K562 (cell line): ENCODE data around the gene GRHPR. TPM values are rescaled to one million over a fixed set of nuclear protein-coding genes. Genes with fewer than 3 reads are reported as not detected.

Experiments used
- ATF1 ChIP-seq, 2 experiments: fragments of 450-650 bp in 1 of 2; IDR thresholded peaks; 2 replicates each; pipeline ENCODE4 v1.6.1; 2016; ENCODE audit warnings: missing compliant biosample characterization in 1 of 2, missing genetic modification characterization in 1 of 2
- ATF7 ChIP-seq: fragments of 450-650 bp; IDR thresholded peaks from 2 replicates; pipeline ENCODE4 v1.7.1; 2014; ENCODE audit warnings: mild to moderate bottlenecking, moderate library complexity
- CEBPG ChIP-seq, 3 experiments: fragments of 200-800 bp in 1 of 3; sonication (Bioruptor generic) in 1 of 3; sonication (generic) in 1 of 3; formaldehyde crosslinking in 1 of 3; IDR thresholded peaks in 2 of 3; conservative IDR thresholded peaks in 1 of 3; 2 replicates each; pipeline versions ENCODE4 v1.6.1 to v1.8.0; 2016 to 2022; ENCODE audit warnings: missing compliant biosample characterization in 2 of 3, missing genetic modification characterization in 2 of 3, mild to moderate bottlenecking in 1 of 3, missing genetic modification reagents in 1 of 3
- CHD4 ChIP-seq: fragments of 200-600 bp; sonication (generic); IDR thresholded peaks from 3 replicates; pipeline ENCODE4 v1.6.1; 2012; ENCODE audit warnings: low read depth, mild to moderate bottlenecking, mixed read lengths, low read length, inconsistent platforms; ENCODE audit not compliant: insufficient read depth, insufficient replicate concordance, poor library complexity, severe bottlenecking
- HDAC1 ChIP-seq, 2 experiments: fragments of 450-650 bp; IDR thresholded peaks; 2 replicates each; pipeline ENCODE4 v1.6.1; 2016 to 2017; ENCODE audit warnings: inconsistent platforms in 1 of 2, mild to moderate bottlenecking in 1 of 2, moderate library complexity in 1 of 2
- PHF20 ChIP-seq: fragments of 450-650 bp; IDR thresholded peaks from 2 replicates; pipeline ENCODE4 v1.6.1; 2018; ENCODE audit not compliant: partially characterized antibody
- RAD21 ChIP-seq, 2 experiments: fragments of 250-450 bp in 1 of 2; fragments of 450-650 bp in 1 of 2; sonication (Bioruptor Pico) in 1 of 2; formaldehyde crosslinking in 1 of 2; IDR thresholded peaks in 1 of 2; conservative IDR thresholded peaks in 1 of 2; 2 replicates each; pipeline versions ENCODE4 v1.4.0 to v1.8.0; 2020 to 2022; ENCODE audit warnings: mild to moderate bottlenecking in 2 of 2, moderate library complexity in 1 of 2
- RBFOX2 ChIP-seq: fragments of 200-400 bp; formaldehyde crosslinking; IDR thresholded peaks from 2 replicates; pipeline ENCODE4 v1.6.1; 2017; ENCODE audit warnings: low read depth, mild to moderate bottlenecking, low read length, moderate library complexity
- ZFP36 ChIP-seq: fragments of 150-350 bp; IDR thresholded peaks from 2 replicates; pipeline ENCODE4 v1.6.1; 2018; ENCODE audit warnings: low read length, low read depth; ENCODE audit not compliant: partially characterized antibody
- ZNF57 ChIP-seq: fragments of 450-650 bp; formaldehyde crosslinking; IDR thresholded peaks from 2 replicates; pipeline ENCODE4 v1.4.0; 2020; ENCODE audit warnings: mild to moderate bottlenecking, moderate library complexity
- polyA plus RNA-seq, 8 experiments: library from polyadenylated mRNA; depleted of rRNA in 4 of 8; stranded (reverse) in 5 of 8; unstranded in 3 of 8; fragments of >200 nt; fragmentation: Nextera tagmentation in 2 of 8; fragmentation: Illumina TruSeq in 1 of 8; extraction: Ambion mirVana in 2 of 8; extraction: Trizol in 1 of 8; gene quantifications; 2 replicates each; pipeline versions ENCODE4 v1.2.1 to v1.2.3, GENCODE V29; 2011 to 2014; ENCODE audit warnings: inconsistent platforms in 1 of 8, missing spikeins in 1 of 8
- total RNA-seq, 7 experiments: library from RNA; depleted of rRNA in 6 of 7; stranded (reverse); fragments of >200 nt in 6 of 7; fragmentation: Illumina TruSeq in 2 of 7; extraction: Trizol in 2 of 7; gene quantifications; 2 replicates each; pipeline versions ENCODE4 v1.2.1 to v1.2.3, GENCODE V29; 2011 to 2021; ENCODE audit warnings: low replicate concordance in 1 of 7
- TF ChIP-seq, protein P1 (sequence below), 2 experiments: fragments of 450-650 bp; IDR thresholded peaks; 2 replicates each; pipeline ENCODE4 v1.6.1; 2018; ENCODE audit warnings: mild to moderate bottlenecking in 2 of 2, low read depth in 1 of 2; ENCODE audit not compliant: partially characterized antibody in 2 of 2
- TF ChIP-seq, protein P2 (sequence below): sonication (generic); formaldehyde crosslinking; IDR thresholded peaks from 2 replicates; pipeline ENCODE4 v1.8.0; 2022; ENCODE audit warnings: mild to moderate bottlenecking, missing genetic modification reagents, borderline replicate concordance
- TF ChIP-seq, protein P3 (sequence below): fragments of 450-650 bp; formaldehyde crosslinking; IDR thresholded peaks from 2 replicates; pipeline ENCODE4 v1.4.0; 2020; ENCODE audit warnings: mild to moderate bottlenecking, moderate library complexity
- TF ChIP-seq, protein P4 (sequence below): fragments of 450-650 bp; formaldehyde crosslinking; IDR thresholded peaks from 2 replicates; pipeline ENCODE4 v1.4.0; 2020; ENCODE audit warnings: mild to moderate bottlenecking, moderate library complexity

Gene GRHPR
- total and polyA plus RNA-seq, 9 of the 15 experiments (the other 6 are each of a cell fraction or from before 2014, with no cell fraction given): 38.9 to 144 (median 120) TPM

DNA sequence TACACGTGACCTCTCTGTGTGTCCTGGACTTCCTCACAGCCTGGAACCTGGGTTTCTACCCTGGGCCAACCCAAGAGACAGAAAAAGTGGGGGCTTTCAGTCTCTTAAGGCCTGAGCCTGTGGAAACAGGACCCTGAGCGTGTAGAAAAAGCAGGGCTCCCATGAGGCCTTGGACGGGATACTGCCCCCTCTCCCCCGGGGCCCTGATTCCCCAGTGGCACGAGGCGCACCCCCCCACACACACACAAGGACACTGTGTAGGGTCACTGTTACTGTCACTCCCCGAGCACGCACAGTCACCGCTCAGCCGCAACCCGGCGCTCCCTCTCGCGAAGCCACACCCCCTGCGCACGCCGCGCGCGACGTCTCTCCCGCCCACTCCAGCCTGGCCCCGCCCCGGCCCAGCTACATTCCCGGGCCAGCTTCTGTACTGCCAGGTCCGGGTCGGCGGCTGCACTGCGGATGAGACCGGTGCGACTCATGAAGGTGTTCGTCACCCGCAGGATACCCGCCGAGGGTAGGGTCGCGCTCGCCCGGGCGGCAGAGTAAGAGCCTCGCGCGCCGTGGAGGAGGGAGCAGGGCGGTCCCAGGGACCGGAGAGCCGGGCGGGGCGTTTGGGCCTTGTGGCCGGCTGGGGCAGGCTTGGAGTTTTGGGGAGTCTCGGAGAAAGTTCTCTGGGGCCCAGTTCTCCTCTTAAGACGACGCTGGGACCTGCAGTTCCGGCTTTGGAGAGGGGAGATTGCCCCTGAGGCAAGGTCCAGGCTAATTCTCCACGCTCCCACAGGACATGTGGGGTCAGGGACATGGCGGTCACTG lies at the start of gene GRHPR (continued):
- TF ChIP-seq, protein P1, sequence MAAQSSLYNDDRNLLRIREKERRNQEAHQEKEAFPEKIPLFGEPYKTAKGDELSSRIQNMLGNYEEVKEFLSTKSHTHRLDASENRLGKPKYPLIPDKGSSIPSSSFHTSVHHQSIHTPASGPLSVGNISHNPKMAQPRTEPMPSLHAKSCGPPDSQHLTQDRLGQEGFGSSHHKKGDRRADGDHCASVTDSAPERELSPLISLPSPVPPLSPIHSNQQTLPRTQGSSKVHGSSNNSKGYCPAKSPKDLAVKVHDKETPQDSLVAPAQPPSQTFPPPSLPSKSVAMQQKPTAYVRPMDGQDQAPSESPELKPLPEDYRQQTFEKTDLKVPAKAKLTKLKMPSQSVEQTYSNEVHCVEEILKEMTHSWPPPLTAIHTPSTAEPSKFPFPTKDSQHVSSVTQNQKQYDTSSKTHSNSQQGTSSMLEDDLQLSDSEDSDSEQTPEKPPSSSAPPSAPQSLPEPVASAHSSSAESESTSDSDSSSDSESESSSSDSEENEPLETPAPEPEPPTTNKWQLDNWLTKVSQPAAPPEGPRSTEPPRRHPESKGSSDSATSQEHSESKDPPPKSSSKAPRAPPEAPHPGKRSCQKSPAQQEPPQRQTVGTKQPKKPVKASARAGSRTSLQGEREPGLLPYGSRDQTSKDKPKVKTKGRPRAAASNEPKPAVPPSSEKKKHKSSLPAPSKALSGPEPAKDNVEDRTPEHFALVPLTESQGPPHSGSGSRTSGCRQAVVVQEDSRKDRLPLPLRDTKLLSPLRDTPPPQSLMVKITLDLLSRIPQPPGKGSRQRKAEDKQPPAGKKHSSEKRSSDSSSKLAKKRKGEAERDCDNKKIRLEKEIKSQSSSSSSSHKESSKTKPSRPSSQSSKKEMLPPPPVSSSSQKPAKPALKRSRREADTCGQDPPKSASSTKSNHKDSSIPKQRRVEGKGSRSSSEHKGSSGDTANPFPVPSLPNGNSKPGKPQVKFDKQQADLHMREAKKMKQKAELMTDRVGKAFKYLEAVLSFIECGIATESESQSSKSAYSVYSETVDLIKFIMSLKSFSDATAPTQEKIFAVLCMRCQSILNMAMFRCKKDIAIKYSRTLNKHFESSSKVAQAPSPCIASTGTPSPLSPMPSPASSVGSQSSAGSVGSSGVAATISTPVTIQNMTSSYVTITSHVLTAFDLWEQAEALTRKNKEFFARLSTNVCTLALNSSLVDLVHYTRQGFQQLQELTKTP (IDR thresholded peaks at IDR 0.05; ENCODE audit: low read depth in 1 of 2, partially characterized antibody in 2 of 2): peak in 1 of 2 experiments; percentile 5
- TF ChIP-seq CEBPG (CRISPR knock-in tag; IDR thresholded peaks at IDR 0.05) (no peak), CEBPG (tag; conservative IDR thresholded peaks at IDR 0.05 in 1 of 2, IDR thresholded peaks at IDR 0.05 in 1 of 2) (no peak), ZFP36 (peak; percentile 65), RBFOX2 (peak; percentile 98), PHF20 (peak; percentile 84), RAD21 (CRISPR knock-in tag; conservative IDR thresholded peaks at IDR 0.05 in 1 of 2, IDR thresholded peaks at IDR 0.05 in 1 of 2) (0 out of 4 replicates have a peak, but pooled peaks of 1 of the 2 experiments have one; percentile 6), CHD4 (peak; percentile 50), ATF7 (peak; percentile 92), ATF1 (CRISPR knock-in tag; IDR thresholded peaks at IDR 0.05) (no peak; the same call in 1 of the 2 replicates), ATF1 (tag; IDR thresholded peaks at IDR 0.05) (peak; percentile 89), ZNF57 (CRISPR knock-in tag) (no peak), HDAC1 (IDR thresholded peaks at IDR 0.05) (peak in 1 of 2 experiments; percentile 94; a peak in 2 of 4 replicates)
- TF ChIP-seq, protein P2, sequence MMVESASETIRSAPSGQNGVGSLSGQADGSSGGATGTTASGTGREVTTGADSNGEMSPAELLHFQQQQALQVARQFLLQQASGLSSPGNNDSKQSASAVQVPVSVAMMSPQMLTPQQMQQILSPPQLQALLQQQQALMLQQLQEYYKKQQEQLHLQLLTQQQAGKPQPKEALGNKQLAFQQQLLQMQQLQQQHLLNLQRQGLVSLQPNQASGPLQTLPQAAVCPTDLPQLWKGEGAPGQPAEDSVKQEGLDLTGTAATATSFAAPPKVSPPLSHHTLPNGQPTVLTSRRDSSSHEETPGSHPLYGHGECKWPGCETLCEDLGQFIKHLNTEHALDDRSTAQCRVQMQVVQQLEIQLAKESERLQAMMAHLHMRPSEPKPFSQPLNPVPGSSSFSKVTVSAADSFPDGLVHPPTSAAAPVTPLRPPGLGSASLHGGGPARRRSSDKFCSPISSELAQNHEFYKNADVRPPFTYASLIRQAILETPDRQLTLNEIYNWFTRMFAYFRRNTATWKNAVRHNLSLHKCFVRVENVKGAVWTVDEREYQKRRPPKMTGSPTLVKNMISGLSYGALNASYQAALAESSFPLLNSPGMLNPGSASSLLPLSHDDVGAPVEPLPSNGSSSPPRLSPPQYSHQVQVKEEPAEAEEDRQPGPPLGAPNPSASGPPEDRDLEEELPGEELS (CRISPR knock-in tag): 0 out of 2 replicates have a peak, but pooled peaks have one; percentile 14
- TF ChIP-seq, protein P3, sequence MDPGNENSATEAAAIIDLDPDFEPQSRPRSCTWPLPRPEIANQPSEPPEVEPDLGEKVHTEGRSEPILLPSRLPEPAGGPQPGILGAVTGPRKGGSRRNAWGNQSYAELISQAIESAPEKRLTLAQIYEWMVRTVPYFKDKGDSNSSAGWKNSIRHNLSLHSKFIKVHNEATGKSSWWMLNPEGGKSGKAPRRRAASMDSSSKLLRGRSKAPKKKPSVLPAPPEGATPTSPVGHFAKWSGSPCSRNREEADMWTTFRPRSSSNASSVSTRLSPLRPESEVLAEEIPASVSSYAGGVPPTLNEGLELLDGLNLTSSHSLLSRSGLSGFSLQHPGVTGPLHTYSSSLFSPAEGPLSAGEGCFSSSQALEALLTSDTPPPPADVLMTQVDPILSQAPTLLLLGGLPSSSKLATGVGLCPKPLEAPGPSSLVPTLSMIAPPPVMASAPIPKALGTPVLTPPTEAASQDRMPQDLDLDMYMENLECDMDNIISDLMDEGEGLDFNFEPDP (CRISPR knock-in tag): peak; percentile 70; the same call in 1 of the 2 replicates
- TF ChIP-seq, protein P4, sequence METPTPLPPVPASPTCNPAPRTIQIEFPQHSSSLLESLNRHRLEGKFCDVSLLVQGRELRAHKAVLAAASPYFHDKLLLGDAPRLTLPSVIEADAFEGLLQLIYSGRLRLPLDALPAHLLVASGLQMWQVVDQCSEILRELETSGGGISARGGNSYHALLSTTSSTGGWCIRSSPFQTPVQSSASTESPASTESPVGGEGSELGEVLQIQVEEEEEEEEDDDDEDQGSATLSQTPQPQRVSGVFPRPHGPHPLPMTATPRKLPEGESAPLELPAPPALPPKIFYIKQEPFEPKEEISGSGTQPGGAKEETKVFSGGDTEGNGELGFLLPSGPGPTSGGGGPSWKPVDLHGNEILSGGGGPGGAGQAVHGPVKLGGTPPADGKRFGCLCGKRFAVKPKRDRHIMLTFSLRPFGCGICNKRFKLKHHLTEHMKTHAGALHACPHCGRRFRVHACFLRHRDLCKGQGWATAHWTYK: peak; percentile 44; the same call in 1 of the 2 replicates
